SU-DHL-6 (cell line): ENCODE measurements around the gene FAM20A.

Source experiments
- H2AFZ ChIP-seq: fragments of 200-600 bp; sonication (generic); 2 replicates; pipeline ENCODE4 v1.6.1; 2014; ENCODE audit warnings: low read depth, mild to moderate bottlenecking, moderate library complexity, mixed read lengths, antibody characterized with exemption, low read length; ENCODE audit not compliant: severe bottlenecking
- H3F3A ChIP-seq: fragments of 200-600 bp; shearing (Covaris generic); 2 replicates; pipeline ENCODE4 v1.6.0; 2016; ENCODE audit warnings: antibody characterized with exemption, mild to moderate bottlenecking; ENCODE audit not compliant: insufficient read depth
- H3K27ac ChIP-seq: fragments of 200-600 bp; sonication (generic); 2 replicates; pipeline ENCODE4 v1.5.1; 2016; ENCODE audit warnings: low read depth, mild to moderate bottlenecking, low read length, moderate library complexity, mixed read lengths
- H3K27me3 ChIP-seq: fragments of 200-600 bp; sonication (generic), shearing (Covaris generic); 2 replicates; pipeline ENCODE4 v1.6.0; 2014; ENCODE audit warnings: mild to moderate bottlenecking, low read length
- H3K36me3 ChIP-seq: fragments of 200-600 bp; sonication (generic); 2 replicates; pipeline ENCODE4 v1.6.1; 2014; ENCODE audit warnings: mild to moderate bottlenecking, low read length, mixed read lengths
- H3K4me2 ChIP-seq: fragments of 300-600, 200-600 bp; shearing (Covaris generic), sonication (generic); 2 replicates; pipeline ENCODE4 v1.6.0; 2014; ENCODE audit warnings: low read length, low read depth, mild to moderate bottlenecking; ENCODE audit not compliant: poor library complexity, severe bottlenecking
- H3K4me3 ChIP-seq: fragments of 200-600 bp; sonication (generic); 2 replicates; pipeline ENCODE4 v1.5.1; 2014; ENCODE audit warnings: antibody characterized with exemption, low read length, mild to moderate bottlenecking, mixed read lengths; ENCODE audit not compliant: insufficient read depth, poor library complexity, severe bottlenecking
- H3K79me2 ChIP-seq: fragments of 200-600 bp; sonication (generic); 2 replicates; pipeline ENCODE4 v1.6.1; 2014; ENCODE audit warnings: mild to moderate bottlenecking, low read length, moderate library complexity; ENCODE audit not compliant: insufficient read depth
- H3K9ac ChIP-seq: fragments of 200-600 bp; sonication (generic); 2 replicates; pipeline ENCODE4 v1.7.0; 2014; ENCODE audit warnings: mild to moderate bottlenecking, low read length
- H3K9me2 ChIP-seq: fragments of 200-600 bp; sonication (generic); replicated peaks from 2 replicates; pipeline ENCODE4 v1.6.1; 2014; ENCODE audit warnings: low read length; ENCODE audit not compliant: insufficient read depth
- H3K9me3 ChIP-seq: fragments of 200-600 bp; sonication (generic); 2 replicates; pipeline ENCODE4 v1.6.1; 2014; ENCODE audit warnings: low read length, mixed read lengths; ENCODE audit not compliant: insufficient read depth
- H4K20me1 ChIP-seq: fragments of 200-600 bp; sonication (generic); 2 replicates; pipeline ENCODE4 v1.6.1; 2014; ENCODE audit warnings: low read depth, mild to moderate bottlenecking, antibody characterized with exemption, low read length, moderate library complexity, mixed read lengths
- EZH2phosphoT487 ChIP-seq: fragments of 200-600 bp; sonication (generic), shearing (Covaris generic); conservative IDR thresholded peaks from 2 replicates; pipeline ENCODE4 v1.6.1; 2018; ENCODE audit warnings: mild to moderate bottlenecking, antibody characterized with exemption, low read length, moderate library complexity, mixed read lengths
- TF ChIP-seq, protein P1 (sequence below): fragments of 200-600 bp; sonication (generic); IDR thresholded peaks from one replicate; pipeline ENCODE4 v1.5.1; 2017; ENCODE audit warnings: antibody characterized with exemption, mild to moderate bottlenecking, low read length, moderate library complexity; ENCODE audit not compliant: insufficient read depth, poor library complexity, severe bottlenecking

FAM20A gene

DNA sequence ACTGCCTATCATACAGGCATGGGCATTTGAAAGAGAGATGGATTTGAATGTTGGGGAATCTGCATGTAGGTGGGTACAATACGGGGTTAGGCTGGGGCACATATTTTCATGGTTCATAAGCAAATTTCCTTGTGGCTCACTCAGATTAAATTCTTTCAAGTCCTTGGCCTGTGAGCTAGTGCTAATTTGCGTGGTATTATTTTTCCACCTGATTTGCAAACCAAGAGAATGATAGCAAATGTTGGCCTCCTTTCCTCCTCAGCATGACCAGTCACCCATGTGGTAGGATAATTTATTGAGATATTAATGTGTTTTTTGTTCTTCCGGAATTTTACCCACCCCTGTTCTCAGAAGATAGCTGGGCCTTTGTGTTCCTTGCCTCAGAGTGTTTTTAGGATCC lies 22.9 kb downstream of the FAM20A start:
- H3K36me3 ChIP-seq = no peaks in the 10 kb centered on the region
- no peaks in the 10 kb centered on the region for H3F3A ChIP-seq
- no peak overlapping the region for H3K27ac ChIP-seq
- H3K9ac ChIP-seq = no peak overlapping the region
- no peak overlapping the region for H3K4me2 ChIP-seq
- H3K9me3 ChIP-seq = no peaks in the 10 kb centered on the region
- TF ChIP-seq EZH2phosphoT487 = no peak
- TF ChIP-seq, protein P1, sequence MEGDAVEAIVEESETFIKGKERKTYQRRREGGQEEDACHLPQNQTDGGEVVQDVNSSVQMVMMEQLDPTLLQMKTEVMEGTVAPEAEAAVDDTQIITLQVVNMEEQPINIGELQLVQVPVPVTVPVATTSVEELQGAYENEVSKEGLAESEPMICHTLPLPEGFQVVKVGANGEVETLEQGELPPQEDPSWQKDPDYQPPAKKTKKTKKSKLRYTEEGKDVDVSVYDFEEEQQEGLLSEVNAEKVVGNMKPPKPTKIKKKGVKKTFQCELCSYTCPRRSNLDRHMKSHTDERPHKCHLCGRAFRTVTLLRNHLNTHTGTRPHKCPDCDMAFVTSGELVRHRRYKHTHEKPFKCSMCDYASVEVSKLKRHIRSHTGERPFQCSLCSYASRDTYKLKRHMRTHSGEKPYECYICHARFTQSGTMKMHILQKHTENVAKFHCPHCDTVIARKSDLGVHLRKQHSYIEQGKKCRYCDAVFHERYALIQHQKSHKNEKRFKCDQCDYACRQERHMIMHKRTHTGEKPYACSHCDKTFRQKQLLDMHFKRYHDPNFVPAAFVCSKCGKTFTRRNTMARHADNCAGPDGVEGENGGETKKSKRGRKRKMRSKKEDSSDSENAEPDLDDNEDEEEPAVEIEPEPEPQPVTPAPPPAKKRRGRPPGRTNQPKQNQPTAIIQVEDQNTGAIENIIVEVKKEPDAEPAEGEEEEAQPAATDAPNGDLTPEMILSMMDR = no peak
- H2AFZ ChIP-seq = no peak overlapping the region
- no peak overlapping the region for H3K4me3 ChIP-seq
- no peaks in the 10 kb centered on the region for H3K27me3 ChIP-seq
- H3K9me2 ChIP-seq = no peaks in the 10 kb centered on the region
- H4K20me1 ChIP-seq = no peaks in the 10 kb centered on the region
- no peaks in the 10 kb centered on the region for H3K79me2 ChIP-seq

DNA sequence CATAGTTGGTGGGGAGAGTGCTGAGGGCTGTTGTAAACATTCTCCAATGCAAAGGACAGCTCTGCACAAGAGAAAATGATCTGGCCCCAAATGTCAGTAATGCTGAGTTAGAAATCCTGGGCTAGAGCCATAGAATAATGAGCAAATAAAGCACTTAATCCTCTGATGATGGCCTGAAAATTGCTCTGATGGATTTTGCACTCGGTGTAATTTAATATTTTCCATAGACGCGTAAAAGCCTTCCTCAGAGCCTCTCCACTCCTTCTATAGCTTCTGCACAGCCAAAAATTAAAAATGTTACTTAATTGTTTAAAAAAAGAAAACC lies 23.7 kb downstream of the FAM20A start:
- no peaks in the 10 kb centered on the region for H3K9me2 ChIP-seq
- no peak overlapping the region for H3K9ac ChIP-seq
- H3K36me3 ChIP-seq = no peaks in the 10 kb centered on the region
- H4K20me1 ChIP-seq = no peaks in the 10 kb centered on the region
- no peaks in the 10 kb centered on the region for H3K79me2 ChIP-seq
- H3K4me3 ChIP-seq = no peak overlapping the region
- no peaks in the 10 kb centered on the region for H3K9me3 ChIP-seq
- H2AFZ ChIP-seq = no peak overlapping the region
- H3K27me3 ChIP-seq = no peaks in the 10 kb centered on the region
- H3K27ac ChIP-seq = no peak overlapping the region
- no peaks in the 10 kb centered on the region for H3F3A ChIP-seq
- no peak overlapping the region for H3K4me2 ChIP-seq
- TF ChIP-seq, protein P1 = no peak
- TF ChIP-seq EZH2phosphoT487 = no peak

DNA sequence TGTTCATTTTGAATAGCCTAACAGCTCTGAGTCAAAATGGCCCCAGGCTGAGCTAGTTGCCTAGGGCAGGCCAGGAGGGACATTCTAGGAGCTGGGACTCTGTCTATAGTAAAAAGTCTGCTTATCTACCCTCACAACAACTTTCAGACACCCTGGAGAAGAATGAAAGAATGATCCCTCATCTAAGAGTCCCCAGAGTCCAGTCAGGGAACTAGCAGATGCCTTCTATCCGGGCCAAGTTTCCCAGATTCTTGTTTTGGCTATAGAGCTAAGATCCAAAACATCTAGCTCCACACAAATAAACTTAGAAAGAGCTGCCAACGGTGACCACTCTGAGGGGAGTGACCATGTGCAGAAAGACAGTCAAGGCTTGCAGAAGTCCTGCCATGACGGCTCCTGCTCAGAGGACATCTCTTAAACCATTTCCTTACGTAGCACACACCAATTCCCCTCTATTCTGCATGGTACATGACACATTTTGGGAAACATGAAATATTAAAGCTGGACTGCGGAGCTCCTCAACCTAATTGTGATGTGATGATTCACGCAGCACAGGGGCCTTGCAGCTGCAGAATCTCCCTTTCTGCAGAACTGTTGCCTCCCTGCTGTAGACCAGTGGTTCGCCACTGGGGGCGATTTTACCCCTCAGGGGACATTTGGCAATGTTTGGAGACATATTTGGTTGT lies 24.2 kb downstream of the FAM20A start:
- no peaks in the 10 kb centered on the region for H4K20me1 ChIP-seq
- H3F3A ChIP-seq = no peaks in the 10 kb centered on the region
- no peaks in the 10 kb centered on the region for H3K36me3 ChIP-seq
- no peaks in the 10 kb centered on the region for H3K27me3 ChIP-seq
- no peak overlapping the region for H3K4me3 ChIP-seq
- no peak overlapping the region for H2AFZ ChIP-seq
- no peak for TF ChIP-seq EZH2phosphoT487
- TF ChIP-seq, protein P1 = no peak
- no peak overlapping the region for H3K27ac ChIP-seq
- no peak overlapping the region for H3K9ac ChIP-seq
- no peaks in the 10 kb centered on the region for H3K9me2 ChIP-seq
- H3K9me3 ChIP-seq = no peaks in the 10 kb centered on the region
- H3K4me2 ChIP-seq = no peak overlapping the region
- H3K79me2 ChIP-seq = no peaks in the 10 kb centered on the region
